Posterior cingulate gyrus (tissue), 11 donors: ENCODE data around the gene ZMAT5.

Experiments used
- DNase-seq, 10 donors: peaks; one replicate each; pipeline versions ENCODE4 v3.0.0 to v3.0.0-alpha.2; 2020 to 2021; ENCODE audit warnings: mixed read lengths in 3 of 10
- intact Hi-C: fragments of 100-400 bp; cut with DNase I; formaldehyde crosslinking; loops from one replicate; pipeline ENCODE4 v1.15.1; 2023

Gene ZMAT5

DNA sequence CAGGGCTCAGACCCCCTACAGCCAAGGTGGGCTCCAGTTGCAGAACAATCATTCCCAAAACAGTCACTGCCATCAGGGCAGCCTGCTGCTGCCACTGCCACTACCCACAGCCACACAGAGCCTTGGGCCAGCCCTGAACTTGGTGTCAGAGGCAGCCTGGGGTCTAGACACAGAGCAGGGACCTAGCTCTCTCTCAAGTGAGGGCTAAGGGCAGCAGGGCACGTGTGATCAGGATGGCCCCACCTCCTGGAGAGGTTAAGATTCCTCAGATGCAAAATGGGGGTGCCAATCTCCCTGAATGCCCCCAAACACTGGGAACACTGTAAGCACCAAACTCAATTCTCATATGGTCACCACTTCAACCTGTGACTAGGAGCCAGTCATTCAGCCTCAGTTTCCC is 31.4 kb downstream of the ZMAT5 start:
- DNase-seq: no peak
- intact Hi-C loops: no loop called here

DNA sequence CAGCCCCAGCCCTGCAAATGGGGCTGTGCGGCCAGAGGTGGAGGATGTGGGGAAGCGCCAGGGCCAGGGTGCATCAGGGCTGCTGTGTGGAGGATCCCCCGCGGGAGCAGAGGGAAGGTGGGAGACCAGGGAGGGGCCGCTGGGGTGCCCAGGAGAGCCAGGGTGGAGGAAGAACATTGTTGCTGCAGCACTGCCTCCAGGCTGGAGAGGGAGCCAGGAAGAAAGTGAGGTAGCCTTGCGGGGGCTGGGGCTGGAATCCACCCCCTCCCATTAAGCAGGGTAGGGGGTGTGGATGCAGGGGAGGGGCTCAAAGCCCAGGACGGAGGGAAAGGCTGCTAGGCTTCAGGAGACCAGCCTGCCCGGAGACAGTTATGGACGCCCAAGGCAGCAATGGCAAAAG is 32.0 kb downstream of the ZMAT5 start:
- intact Hi-C loops: no loop called here
- DNase-seq: no peak

DNA sequence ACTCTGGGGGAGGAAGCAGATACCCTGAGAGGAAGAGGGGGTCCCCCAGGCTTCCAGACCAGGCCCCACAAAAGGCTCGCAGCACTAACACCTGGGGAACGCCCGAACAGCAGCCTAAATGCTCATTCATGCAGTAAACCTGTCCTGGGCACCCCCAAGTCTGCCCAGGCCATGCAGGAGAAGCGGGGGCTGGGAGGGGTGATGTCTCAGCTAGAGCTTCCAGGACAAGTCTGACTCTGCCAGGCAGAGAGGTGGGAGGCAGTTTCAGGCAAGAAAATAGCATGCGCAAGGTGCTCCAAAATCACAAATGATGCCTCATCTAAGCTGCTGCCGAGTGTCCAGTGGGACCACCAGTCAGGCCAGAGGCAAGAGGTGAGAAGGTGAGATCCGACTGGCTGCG is 32.4 kb downstream of the ZMAT5 start:
- no peak for DNase-seq
- intact Hi-C loops: no loop called here

DNA sequence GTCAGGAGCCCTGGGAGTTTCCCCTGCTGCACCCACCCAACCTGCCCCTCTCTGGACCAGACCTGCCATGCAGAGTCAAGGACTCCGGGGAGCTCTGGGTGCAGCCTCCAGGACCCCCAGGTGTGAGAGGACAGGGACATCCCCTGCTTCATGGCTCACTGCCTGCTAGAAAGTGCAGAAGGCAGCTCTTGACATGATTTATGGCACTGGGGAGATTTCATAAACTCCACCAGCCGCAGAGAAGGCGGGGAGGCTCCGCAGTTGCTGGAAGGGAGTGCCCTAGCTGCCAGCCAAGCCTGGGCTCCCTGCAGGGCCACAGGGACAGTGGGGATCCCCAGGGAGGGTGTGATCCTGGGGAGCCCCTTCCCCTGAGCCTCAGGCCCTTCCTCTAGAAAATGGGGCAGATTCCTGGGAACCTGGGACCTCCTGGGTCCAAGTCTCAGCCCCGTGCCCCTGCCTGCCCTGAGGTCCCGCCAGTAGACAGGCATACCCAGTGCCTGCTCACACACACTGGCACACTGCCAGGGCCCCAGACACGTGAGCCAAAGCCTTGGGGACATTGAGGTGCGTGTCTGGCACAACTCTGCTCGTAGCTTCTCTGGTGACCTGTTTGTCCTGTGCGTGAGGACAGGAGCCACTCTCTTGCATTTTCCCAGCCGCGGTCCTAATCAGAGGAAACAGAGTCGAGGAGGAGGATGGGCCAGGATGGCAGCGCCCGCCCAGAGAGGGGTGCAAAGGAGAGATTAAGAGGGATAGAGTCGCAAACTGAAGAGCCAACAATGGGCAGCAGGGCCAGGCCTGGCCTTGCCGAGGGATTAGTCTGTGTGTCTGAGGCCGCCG is 33.2 kb downstream of the ZMAT5 start:
- DNase-seq: no peak
- intact Hi-C loops: no loop called here

GRCh38 chr22:29732883-29733282 is 33.9 kb downstream of the ZMAT5 start:
- intact Hi-C loops: no loop called here

GRCh38 chr22:29731058-29731850 is 35.6 kb downstream of the ZMAT5 start:
- DNase-seq: no peak
- intact Hi-C loops: no loop called here

More at GRCh38 chr22:29732883-29733282, 33.9 kb downstream of the ZMAT5 start:
- no peak for DNase-seq

GRCh38 chr22:29729161-29729560 is 37.6 kb downstream of the ZMAT5 start:
- intact Hi-C loops: no loop called here
- DNase-seq: no peak

- peak in 3 of 10 donors; percentile 26 to 36 (median 33) for DNase-seq
- intact Hi-C loops: no loop called here
Measured at GRCh38 chr22:29727131-29727523, 39.7 kb downstream of the ZMAT5 start.

DNA sequence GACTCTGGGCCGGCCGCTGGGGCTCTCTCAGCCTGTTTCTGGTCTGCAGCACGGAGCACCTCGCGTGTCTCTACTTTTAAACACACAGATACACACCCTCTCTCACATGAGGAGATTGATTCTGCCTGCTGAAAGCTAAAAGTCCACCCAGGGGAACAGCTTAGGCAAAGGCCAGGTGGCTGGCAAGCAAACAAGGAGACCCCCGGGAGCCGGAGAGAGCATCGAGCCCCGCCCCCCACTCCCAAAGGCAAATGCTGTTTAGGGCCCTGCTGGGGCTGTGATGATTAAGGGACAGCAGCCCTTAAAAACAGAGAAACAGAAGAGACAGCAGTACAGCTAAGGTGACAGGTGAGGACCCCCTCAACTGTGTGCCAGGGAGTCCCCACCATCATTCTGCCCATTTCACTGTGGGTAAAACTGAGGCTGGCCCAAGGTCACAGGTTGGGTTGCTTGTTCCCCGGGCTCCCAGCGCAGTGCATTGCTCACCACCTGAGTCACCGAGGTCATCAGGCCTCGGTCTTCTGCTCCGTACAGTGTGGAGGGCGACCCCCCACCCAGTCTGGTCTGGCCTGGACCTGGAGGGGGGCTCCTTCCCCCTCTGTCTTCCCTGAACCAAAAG is 40.2 kb downstream of the ZMAT5 start:
- DNase-seq: no peak
- intact Hi-C loops: no loop called here

DNA sequence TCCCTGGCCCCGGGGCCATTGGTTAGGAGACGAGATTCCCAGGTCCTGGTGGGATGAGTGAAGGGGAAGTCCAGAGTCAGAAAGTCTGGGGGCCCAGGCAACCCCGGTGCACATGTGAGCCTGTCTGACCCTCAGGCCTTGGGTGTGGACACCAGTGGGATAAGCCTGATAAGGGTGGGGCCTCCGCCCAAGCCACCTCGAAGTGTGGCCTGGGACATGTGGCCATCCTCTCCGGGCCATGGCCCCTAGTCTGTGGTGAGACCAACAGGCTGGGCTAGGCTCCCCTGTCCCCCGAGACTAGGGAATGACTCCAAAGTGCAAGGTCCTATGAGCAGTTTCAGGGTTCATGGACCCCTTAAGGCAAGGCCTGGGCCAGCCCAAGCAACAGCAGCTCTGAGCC is 40.7 kb downstream of the ZMAT5 start:
- no peak for DNase-seq
- intact Hi-C loops: no loop called here

DNA sequence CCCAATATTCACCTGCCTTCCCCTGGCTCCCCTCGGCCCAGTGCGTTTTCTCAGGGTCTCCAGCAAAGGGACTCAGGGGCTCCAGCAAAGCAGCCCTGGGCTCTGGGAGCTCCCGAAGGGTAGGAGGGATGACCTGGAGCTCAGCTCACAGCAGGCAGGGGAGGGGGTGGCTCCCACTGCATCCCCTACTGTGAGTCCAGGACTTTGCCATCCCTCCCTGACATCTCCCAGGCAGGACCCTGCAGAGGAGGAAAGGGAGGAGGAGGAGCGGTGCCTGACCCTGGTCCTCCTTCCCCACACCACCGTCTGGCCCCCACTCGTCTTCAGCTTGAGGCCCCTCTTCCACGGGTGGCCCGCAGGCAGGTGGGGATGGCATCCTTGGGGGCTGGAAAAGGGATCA is 42.0 kb downstream of the ZMAT5 start:
- DNase-seq: no peak
- intact Hi-C loops: no loop called here

DNA sequence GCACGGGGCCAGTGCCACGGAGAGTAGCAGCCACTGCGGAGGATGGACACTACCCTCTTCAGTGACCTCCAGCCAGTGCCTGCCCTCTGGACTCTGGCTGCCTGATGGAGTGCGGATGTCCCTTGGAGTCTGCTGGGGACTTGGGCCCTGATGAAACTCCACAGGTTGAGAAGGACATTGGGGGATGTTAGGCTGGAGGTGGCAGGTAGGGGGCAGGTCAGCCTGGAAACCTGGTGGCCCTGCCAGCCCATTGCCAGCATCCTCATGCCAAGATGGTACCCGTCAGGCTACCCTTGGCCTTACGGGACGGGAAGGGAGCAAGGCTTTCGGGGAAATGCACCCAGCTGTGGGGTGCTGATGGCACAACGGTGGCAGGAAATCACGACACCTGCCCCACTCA is 43.0 kb downstream of the ZMAT5 start:
- intact Hi-C loops: no loop called here

DNA sequence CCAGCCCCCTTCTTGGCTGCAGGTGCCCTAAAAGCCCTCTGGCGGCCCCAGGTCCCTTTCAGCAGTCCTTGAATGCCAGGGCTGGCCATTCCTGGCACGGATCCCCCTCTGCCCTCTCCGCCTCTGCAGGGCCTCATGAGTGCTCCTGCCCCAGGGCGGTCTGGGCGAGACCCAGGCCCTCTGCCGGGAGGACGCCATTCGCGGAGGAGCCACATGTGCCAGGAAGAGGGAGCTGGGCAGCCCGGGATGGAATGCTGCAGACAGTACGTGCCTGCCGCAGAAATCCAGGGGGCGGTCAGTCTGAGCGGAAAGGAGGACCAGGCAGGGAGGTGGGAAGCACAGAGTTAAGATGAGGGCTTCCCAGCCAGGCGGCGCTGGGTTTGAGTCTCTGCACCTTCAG is 44.2 kb downstream of the ZMAT5 start:
- DNase-seq: no peak
- intact Hi-C loops: no loop called here

More for the DNA sequence above, 43.0 kb downstream of the ZMAT5 start:
- no peak for DNase-seq

DNA sequence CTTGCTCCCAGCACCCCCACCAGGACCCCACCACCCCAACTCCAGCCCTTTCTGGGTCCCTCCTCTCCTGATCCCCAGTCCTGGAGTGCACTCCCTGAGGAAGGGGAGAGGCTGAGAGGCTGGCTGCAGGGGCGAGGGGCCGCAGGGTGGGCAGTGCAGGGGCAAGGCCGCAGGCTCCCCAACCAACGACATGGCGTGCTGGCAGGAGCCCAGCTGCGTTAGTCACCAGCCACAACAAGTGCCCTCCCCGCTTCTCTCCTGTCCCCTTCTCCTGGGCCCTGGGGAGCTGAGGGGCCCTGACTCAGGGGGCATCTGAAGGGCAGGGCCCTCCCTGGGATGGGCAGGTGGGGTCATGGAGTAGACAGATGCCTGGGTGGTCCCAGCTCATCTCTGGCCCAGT is 44.7 kb downstream of the ZMAT5 start:
- intact Hi-C loops: no loop called here

DNA sequence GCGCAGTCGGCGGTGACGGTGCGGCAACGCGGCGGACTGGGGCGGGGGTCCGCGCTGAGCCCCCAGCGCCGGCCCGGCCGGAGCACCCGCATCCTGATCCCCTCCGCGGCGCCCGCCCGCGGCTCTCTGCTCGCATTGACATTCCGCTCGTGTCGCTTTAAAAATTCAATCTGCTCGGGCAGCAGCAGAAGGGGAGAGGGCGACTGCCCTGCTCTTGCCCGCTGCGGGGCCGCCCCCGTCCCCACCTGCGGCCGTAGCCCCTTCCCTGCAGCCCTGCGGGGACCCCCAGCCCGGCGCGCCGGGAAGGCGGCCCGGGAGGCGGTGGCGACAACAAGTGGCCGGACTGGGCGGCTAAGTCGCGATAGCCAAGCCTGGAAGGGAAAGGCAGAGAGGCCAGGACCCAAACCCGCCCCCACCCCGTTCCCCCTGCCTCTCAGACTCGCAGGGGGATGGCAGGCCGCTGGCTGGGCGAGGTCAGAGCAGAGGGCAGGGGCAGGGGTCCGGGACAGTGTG is 45.9 kb downstream of the ZMAT5 start:
- DNase-seq: no peak
- intact Hi-C loops: no loop called here

More for the DNA sequence above, 44.7 kb downstream of the ZMAT5 start:
- DNase-seq: no peak

DNA sequence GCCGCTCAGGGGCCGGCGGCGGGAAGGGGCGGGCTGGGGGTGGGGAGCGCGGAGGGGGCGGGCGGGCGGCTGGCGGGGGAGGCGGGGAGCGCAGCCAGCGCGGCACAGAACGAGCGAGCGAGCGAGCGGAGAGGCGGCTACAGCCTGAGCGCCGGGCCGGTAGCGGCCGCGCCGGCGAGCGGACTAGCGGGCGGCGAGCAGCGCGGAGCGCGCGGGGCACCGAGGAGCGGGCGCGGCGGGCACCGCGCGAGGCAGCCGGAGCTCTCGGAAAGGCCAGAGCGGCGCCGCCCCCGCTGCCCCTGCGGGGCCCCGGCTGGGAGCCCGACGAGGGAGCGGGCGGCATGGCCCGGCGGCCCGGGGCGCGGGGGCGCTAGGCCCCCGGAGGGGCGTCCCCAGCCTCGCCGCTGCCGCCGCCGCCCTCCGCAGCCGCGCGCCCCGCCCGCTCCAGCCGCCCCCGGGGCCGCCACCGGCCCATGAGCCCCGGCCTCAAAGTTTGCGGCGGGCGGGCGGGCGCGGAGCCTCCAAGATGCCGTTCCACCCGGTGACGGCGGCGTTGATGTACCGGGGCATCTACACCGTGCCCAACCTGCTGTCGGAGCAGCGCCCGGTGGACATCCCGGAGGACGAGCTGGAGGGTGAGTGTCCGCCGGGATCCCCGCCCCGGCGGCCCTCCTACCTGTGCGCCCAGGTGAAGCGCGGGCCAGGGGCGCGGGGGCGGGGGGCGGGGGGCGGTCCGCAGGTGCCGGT is 46.7 kb downstream of the ZMAT5 start, which contains the start of gene CABP7:
TSS of gene CABP7 (plus strand) at position 105 of the 747 bp plus-strand sequence. CDS start at position 527, 422 bp downstream.
- intact Hi-C loops: no loop called here

GRCh38 chr22:29718949-29719898 is 47.6 kb downstream of the ZMAT5 start:
- DNase-seq: no peak
- intact Hi-C loops: no loop called here

More for the DNA sequence above, 46.7 kb downstream of the ZMAT5 start, which contains the start of gene CABP7:
- no peak for DNase-seq

- intact Hi-C loops: no loop called here
- no peak for DNase-seq
Measured at GRCh38 chr22:29717789-29718188, 49.0 kb downstream of the ZMAT5 start.
